LNCaP clone FGC (cell line): Measurements from ENCODE around the gene PGAM1.

ENCODE experiments used
- DNase-seq: peaks from one replicate; pipeline ENCODE4 v3.0.0-alpha.2; 2011; ENCODE audit warnings: low read depth
- H3K4me3 ChIP-seq: 2 replicates; pipeline ENCODE4 v1.5.1; 2011; ENCODE audit warnings: mild to moderate bottlenecking, low read depth, low read length, control low read depth
- CTCF ChIP-seq: IDR thresholded peaks from 2 replicates; pipeline ENCODE4 v1.5.1; 2012; ENCODE audit warnings: mild to moderate bottlenecking; ENCODE audit not compliant: control insufficient read depth, insufficient read depth; ENCODE audit errors: extremely low read depth

The PGAM1 gene

DNA sequence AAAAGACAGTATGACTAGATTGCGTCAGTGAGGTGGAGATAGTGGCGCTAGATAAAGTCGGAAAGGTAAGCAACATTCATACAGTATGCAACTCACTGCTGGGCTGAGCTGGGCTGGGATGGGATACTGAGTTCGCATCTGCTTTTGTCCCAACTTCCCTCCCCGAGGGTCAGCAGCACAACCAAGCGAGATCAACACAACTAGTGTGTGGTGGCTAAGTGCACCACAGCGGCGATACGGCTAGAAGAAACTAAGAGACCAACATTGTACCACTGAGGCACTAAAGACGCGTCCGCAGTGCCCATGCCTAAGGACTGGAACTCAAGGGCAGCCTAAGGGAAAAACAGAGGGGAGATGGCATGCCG, 19.3 kb downstream of the PGAM1 start:
- peak overlapping the region; percentile 99 for H3K4me3 ChIP-seq
- TF ChIP-seq CTCF, result no peak
- no peak for DNase-seq

DNA sequence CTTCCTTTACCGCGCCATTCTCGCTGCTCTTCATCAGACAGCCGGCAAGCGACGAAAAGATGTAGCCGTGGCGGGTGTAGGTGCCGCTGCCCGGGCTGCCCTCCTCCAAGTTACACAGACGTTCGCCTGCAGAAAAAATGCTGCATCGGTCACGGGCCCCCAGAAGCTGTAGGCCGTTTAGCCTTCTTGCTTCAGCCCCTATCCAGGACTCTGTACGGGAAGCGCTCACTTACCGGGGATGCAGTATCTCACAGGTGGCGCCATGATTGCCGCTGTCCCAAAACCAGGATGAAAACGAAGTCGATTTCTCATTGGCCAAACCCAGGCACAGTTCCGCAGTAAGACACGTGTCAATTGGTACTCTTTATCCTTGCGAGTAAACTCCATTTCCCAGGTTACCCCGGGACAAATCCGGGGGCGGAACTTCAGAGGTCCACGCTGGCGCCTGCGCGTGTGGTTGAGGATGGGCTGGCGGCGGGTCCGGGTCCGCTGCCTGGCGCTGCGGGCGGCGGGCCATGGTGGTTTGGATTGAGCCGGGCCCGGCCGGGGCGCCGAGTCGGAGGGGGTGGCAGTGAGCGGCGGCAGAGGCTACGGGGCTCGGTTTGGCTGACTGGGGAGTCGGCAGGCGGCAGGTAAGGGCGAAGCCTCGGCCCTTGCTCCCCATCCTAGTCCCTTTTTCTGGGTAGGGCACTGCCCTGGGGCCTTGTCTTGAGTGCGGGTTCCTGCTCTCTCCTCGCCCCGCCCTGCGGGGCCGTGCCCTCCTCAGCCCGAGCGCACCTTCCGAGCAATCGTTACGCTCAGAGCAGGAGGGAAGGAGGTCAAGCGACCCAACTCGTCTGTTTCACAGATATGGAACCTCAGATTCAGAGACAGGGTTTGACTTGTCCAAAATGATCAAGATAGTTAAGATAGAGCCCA, 20.0 kb downstream of the PGAM1 start, which contains the start of the genes EXOSC1 and ZDHHC16:
TSS of gene EXOSC1 (minus strand) at position 285 of the 918 bp plus-strand sequence. CDS start at position 264, 21 bp downstream.
TSS of gene ZDHHC16 (plus strand) at position 454 of the 918 bp plus-strand sequence. CDS start 5,501 bp downstream, outside the sequence.
- peak within 1 kb of the TSS; percentile 99 for H3K4me3 ChIP-seq
- peak; percentile 91 for DNase-seq
- no peak for TF ChIP-seq CTCF

GRCh38 chr10:97450828-97451227, 24.8 kb downstream of the PGAM1 start:
- no peak overlapping the region for H3K4me3 ChIP-seq
- no peak for TF ChIP-seq CTCF
- no peak for DNase-seq

GRCh38 chr10:97451605-97452004, 25.6 kb downstream of the PGAM1 start:
- H3K4me3 ChIP-seq, result no peak overlapping the region
- no peak for TF ChIP-seq CTCF
- no peak for DNase-seq

GRCh38 chr10:97452352-97452751, 26.4 kb downstream of the PGAM1 start:
- TF ChIP-seq CTCF, result no peak
- DNase-seq, result no peak
- no peak overlapping the region for H3K4me3 ChIP-seq

- TF ChIP-seq CTCF, result no peak
- peak; percentile 30 for DNase-seq
- H3K4me3 ChIP-seq, result no peak overlapping the region
Observed at GRCh38 chr10:97454330-97455036, 28.5 kb downstream of the PGAM1 start.
